Skeletal muscle satellite cell (primary cell): ENCODE results near the gene ADGRV1.

Experiments
- H3K27me3 ChIP-seq: 2 replicates; pipeline ENCODE4 v1.7.0; 2013; ENCODE audit warnings: low read length; ENCODE audit not compliant: control insufficient read depth, insufficient read depth
- H3K36me3 ChIP-seq: 2 replicates; pipeline ENCODE4 v1.7.0; 2013; ENCODE audit warnings: mild to moderate bottlenecking, control low read depth, low read length; ENCODE audit not compliant: insufficient read depth
- H3K4me1 ChIP-seq: 2 replicates; pipeline ENCODE4 v1.7.0; 2013; ENCODE audit warnings: low read length; ENCODE audit not compliant: control insufficient read depth, insufficient read depth
- H3K4me2 ChIP-seq: 2 replicates; pipeline ENCODE4 v1.7.0; 2013; ENCODE audit warnings: mild to moderate bottlenecking, low read length
- H3K4me3 ChIP-seq: 2 replicates; pipeline ENCODE4 v1.7.0; 2013; ENCODE audit warnings: low read length
- H3K9ac ChIP-seq: 2 replicates; pipeline ENCODE4 v1.7.0; 2013; ENCODE audit warnings: mild to moderate bottlenecking, low read depth, low read length, moderate library complexity
- H3K9me3 ChIP-seq: replicated peaks from 2 replicates; pipeline ENCODE4 v1.7.0; 2013; ENCODE audit warnings: mild to moderate bottlenecking, control low read depth, low read length

ADGRV1 gene

GRCh38 chr5:90636948-90637347, 78.4 kb downstream of the ADGRV1 start:
- Histone ChIP-seq H3K4me1 (no peaks in the 10 kb centered on the region), H3K9me3 (no peaks in the 10 kb centered on the region), H3K4me2 (no peak overlapping the region)

DNA sequence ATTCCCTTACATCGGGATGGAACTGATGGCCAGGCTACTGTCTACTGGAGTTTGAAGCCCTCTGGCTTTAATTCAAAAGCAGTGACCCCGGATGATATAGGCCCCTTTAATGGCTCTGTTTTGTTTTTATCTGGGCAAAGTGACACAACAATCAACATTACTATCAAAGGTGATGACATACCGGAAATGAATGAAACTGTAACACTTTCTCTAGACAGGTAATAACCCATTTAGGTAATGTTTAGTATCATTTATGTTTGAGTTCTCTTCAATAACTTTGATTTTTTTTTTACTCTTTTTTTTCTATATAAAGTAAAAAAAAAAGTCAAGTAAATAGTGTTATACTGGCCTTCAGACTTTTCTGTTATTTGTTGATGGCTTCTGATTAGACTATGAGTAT, 79.1 kb downstream of the ADGRV1 start:
- H3K4me3 ChIP-seq = no peak overlapping the region
- no peaks in the 10 kb centered on the region for H3K4me1 ChIP-seq
- H3K9me3 ChIP-seq = no peaks in the 10 kb centered on the region
- no peak overlapping the region for H3K4me2 ChIP-seq
- H3K27me3 ChIP-seq = peaks cover 4% of the 10 kb centered on the region
- no peak overlapping the region for H3K9ac ChIP-seq
- H3K36me3 ChIP-seq = no peaks in the 10 kb centered on the region

More at GRCh38 chr5:90636948-90637347, 78.4 kb downstream of the ADGRV1 start:
- no peaks in the 10 kb centered on the region for H3K36me3 ChIP-seq
- H3K27me3 ChIP-seq = peaks cover 4% of the 10 kb centered on the region
- no peak overlapping the region for H3K4me3 ChIP-seq
- no peak overlapping the region for H3K9ac ChIP-seq

- H3K9me3 ChIP-seq = no peaks in the 10 kb centered on the region
- H3K4me3 ChIP-seq = no peak overlapping the region
- no peak overlapping the region for H3K9ac ChIP-seq
- no peaks in the 10 kb centered on the region for H3K4me1 ChIP-seq
- no peak overlapping the region for H3K4me2 ChIP-seq
- H3K36me3 ChIP-seq = no peaks in the 10 kb centered on the region
- H3K27me3 ChIP-seq = no peaks in the 10 kb centered on the region
These were observed 80.3 kb downstream of the ADGRV1 start for GRCh38 chr5:90638878-90639277.

DNA sequence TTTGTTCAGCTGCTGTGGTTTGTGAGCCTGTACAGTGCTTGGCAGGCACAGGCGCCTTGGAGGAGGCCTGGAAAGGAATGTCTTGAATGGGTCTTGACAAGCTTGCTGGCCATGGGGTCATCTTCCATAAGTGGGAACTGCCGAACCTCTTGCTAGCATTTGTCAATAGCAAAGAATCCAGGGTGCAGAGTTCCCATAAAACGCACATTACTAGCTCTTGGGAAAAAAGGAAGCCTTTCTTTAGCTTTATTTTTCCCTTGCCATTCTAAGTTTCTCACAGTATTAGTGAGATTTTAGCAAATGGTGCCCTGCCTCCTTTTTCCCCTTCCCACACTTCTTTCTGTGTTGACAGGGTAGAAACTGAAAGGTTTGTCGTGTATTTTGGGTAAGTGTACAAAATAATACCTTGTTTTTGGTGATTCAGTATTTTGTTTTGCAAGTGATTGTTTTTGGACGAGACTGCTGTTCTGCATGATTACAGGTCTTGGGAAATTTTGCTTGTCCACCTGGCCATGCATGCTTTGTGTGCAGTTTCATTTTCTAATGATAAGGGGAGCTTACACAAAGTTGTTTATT, 82.0 kb downstream of the ADGRV1 start:
- Histone ChIP-seq H3K27me3 (no peaks in the 10 kb centered on the region), H3K36me3 (no peaks in the 10 kb centered on the region), H3K4me3 (no peak overlapping the region), H3K4me2 (no peak overlapping the region), H3K9me3 (no peaks in the 10 kb centered on the region), H3K9ac (no peak overlapping the region), H3K4me1 (peaks cover 5% of the 10 kb centered on the region)

GRCh38 chr5:90641528-90641927, 82.9 kb downstream of the ADGRV1 start:
- Histone ChIP-seq H3K9me3 (no peaks in the 10 kb centered on the region), H3K9ac (no peak overlapping the region), H3K4me3 (no peak overlapping the region), H3K27me3 (no peaks in the 10 kb centered on the region), H3K36me3 (no peaks in the 10 kb centered on the region), H3K4me1 (peaks cover 5% of the 10 kb centered on the region), H3K4me2 (no peak overlapping the region)

GRCh38 chr5:90642706-90643229, 84.2 kb downstream of the ADGRV1 start:
- no peaks in the 10 kb centered on the region for H3K9me3 ChIP-seq
- no peaks in the 10 kb centered on the region for H3K36me3 ChIP-seq
- H3K4me3 ChIP-seq = no peak overlapping the region
- H3K4me1 ChIP-seq = peaks cover 5% of the 10 kb centered on the region
- H3K27me3 ChIP-seq = no peaks in the 10 kb centered on the region
- H3K9ac ChIP-seq = no peak overlapping the region
- no peak overlapping the region for H3K4me2 ChIP-seq

DNA sequence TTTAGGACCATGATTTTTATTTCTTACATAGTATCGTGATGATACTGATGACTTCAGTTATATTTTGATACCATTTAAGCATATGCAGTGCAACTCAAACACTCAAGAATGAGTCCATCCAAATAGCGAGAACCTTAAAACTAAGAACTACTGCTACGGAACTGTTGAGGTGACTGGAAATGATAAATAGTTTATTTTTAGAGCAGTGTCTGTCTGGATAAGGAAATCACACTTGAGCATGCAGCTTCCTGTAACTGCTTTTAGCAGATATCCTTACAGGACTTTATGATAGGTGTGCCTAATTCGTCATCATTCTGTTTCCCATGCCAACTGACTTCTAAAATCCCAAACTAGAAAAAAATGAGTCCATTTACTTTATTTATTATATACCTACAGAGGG, 85.5 kb downstream of the ADGRV1 start:
- H3K4me1 ChIP-seq = peaks cover 5% of the 10 kb centered on the region
- H3K36me3 ChIP-seq = no peaks in the 10 kb centered on the region
- H3K27me3 ChIP-seq = no peaks in the 10 kb centered on the region
- H3K4me3 ChIP-seq = no peak overlapping the region
- no peak overlapping the region for H3K4me2 ChIP-seq
- H3K9me3 ChIP-seq = no peaks in the 10 kb centered on the region
- no peak overlapping the region for H3K9ac ChIP-seq

GRCh38 chr5:90645024-90645610, 86.5 kb downstream of the ADGRV1 start:
- Histone ChIP-seq H3K36me3 (no peaks in the 10 kb centered on the region), H3K4me1 (peaks cover 5% of the 10 kb centered on the region), H3K4me3 (no peak overlapping the region), H3K27me3 (no peaks in the 10 kb centered on the region), H3K9me3 (no peaks in the 10 kb centered on the region), H3K4me2 (peak overlapping the region; percentile 5), H3K9ac (no peak overlapping the region)

DNA sequence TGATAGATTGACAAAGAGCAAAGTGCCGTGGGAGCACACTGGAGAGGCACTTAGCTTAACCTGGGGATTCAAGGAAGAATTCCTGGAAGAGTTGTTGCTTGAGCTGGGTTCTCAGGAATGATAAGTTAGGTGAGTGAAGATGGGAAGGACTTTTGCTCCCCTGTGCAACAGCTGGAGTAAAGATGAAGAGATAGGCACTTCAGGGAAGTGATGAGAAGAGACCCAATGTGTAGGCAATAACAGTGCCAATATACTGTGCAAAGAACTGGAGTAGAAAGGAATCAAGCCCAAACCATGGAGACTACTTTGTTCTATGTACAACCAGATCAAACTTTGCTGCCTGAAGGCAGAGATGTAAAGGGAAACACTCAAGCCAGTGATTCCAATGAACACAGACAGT, 92.2 kb downstream of the ADGRV1 start:
- Histone ChIP-seq H3K36me3 (no peaks in the 10 kb centered on the region), H3K9me3 (no peaks in the 10 kb centered on the region), H3K27me3 (no peaks in the 10 kb centered on the region), H3K4me2 (no peak overlapping the region), H3K4me1 (no peaks in the 10 kb centered on the region), H3K9ac (no peak overlapping the region), H3K4me3 (no peak overlapping the region)

- H3K4me1 ChIP-seq = no peaks in the 10 kb centered on the region
- H3K27me3 ChIP-seq = no peaks in the 10 kb centered on the region
- H3K4me3 ChIP-seq = no peak overlapping the region
- no peak overlapping the region for H3K9ac ChIP-seq
- H3K4me2 ChIP-seq = no peak overlapping the region
- H3K9me3 ChIP-seq = no peaks in the 10 kb centered on the region
- no peaks in the 10 kb centered on the region for H3K36me3 ChIP-seq
These were observed 95.6 kb downstream of the ADGRV1 start for GRCh38 chr5:90654215-90654614.

DNA sequence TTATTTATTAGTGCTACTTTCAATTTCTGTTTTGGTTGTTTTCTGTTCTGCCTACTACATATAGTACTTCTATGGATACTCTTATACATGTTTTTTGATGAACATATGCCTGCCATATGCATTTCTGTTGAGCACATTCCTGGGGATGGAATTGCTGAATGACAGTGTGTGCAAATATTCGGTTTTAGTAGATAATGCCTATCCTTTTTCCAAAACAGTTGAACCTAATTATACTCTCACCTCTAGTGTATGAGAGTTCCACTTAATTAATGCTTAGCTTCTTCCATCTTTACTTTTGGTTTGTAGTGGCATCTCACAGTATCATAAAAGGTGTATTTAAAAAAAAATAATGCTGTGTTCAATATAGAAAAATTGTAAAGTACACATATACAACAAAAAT, 96.8 kb downstream of the ADGRV1 start:
- Histone ChIP-seq H3K27me3 (no peaks in the 10 kb centered on the region), H3K4me3 (no peak overlapping the region), H3K4me1 (no peaks in the 10 kb centered on the region), H3K9ac (no peak overlapping the region), H3K9me3 (no peaks in the 10 kb centered on the region), H3K4me2 (no peak overlapping the region), H3K36me3 (no peaks in the 10 kb centered on the region)

- Histone ChIP-seq H3K9me3 (no peaks in the 10 kb centered on the region), H3K36me3 (no peaks in the 10 kb centered on the region), H3K27me3 (no peaks in the 10 kb centered on the region), H3K4me2 (no peak overlapping the region), H3K4me3 (no peak overlapping the region), H3K4me1 (no peaks in the 10 kb centered on the region), H3K9ac (no peak overlapping the region)
These were observed 98.4 kb downstream of the ADGRV1 start for GRCh38 chr5:90657030-90657429.
